GM23338 (cell line): ENCODE measurements around the gene PGP. TPM values are rescaled to one million over a fixed set of nuclear protein-coding genes. Genes with fewer than 3 reads are reported as not detected.
A peak's percentile ranks its signal among the peaks of the same experiment; 100 is the strongest.

ENCODE experiments used
- ATAC-seq: fragments of 200-7000 bp; cut with Tn5 transposase; 3 replicates; pipeline ENCODE4 v1.9.1; 2020
- DNase-seq: peaks from one replicate; pipeline ENCODE4 v3.0.0-alpha.2; 2015; ENCODE audit warnings: low spot score
- H2AFZ ChIP-seq: fragments of 200-600 bp; sonication (generic); 2 replicates; pipeline ENCODE4 v1.8.0; 2016; ENCODE audit warnings: antibody characterized with exemption, mild to moderate bottlenecking, moderate library complexity
- H3F3A ChIP-seq: fragments of 200-600 bp; sonication (generic); replicated peaks from 2 replicates; pipeline ENCODE4 v1.8.0; 2017; ENCODE audit warnings: antibody characterized with exemption, mixed run types, low read depth
- H3K27ac ChIP-seq: fragments of 200-600 bp; sonication (generic); 2 replicates; pipeline ENCODE4 v1.6.1; 2016; ENCODE audit warnings: low read depth
- H3K27me3 ChIP-seq: fragments of 200-600 bp; sonication (generic); 2 replicates; pipeline ENCODE4 v1.8.0; 2016; ENCODE audit warnings: mild to moderate bottlenecking, mixed run types, moderate library complexity; ENCODE audit not compliant: insufficient read depth
- H3K36me3 ChIP-seq: fragments of 200-600 bp; sonication (generic); 2 replicates; pipeline ENCODE4 v1.8.0; 2016; ENCODE audit warnings: mild to moderate bottlenecking; ENCODE audit not compliant: insufficient read depth
- H3K4me1 ChIP-seq: fragments of 200-600 bp; sonication (generic); 2 replicates; pipeline ENCODE4 v1.8.0; 2016; ENCODE audit warnings: mild to moderate bottlenecking, moderate library complexity; ENCODE audit not compliant: insufficient read depth
- H3K4me2 ChIP-seq: fragments of 200-600 bp; sonication (generic); 2 replicates; pipeline ENCODE4 v1.7.1; 2017; ENCODE audit warnings: mixed run types
- H3K4me3 ChIP-seq: fragments of 200-600 bp; sonication (generic); 2 replicates; pipeline ENCODE4 v1.6.1; 2016; ENCODE audit warnings: mixed run types
- H3K79me2 ChIP-seq: fragments of 200-600 bp; sonication (generic); replicated peaks from 2 replicates; pipeline ENCODE4 v1.8.0; 2017; ENCODE audit warnings: mild to moderate bottlenecking; ENCODE audit not compliant: insufficient read depth
- H3K9me2 ChIP-seq: fragments of 200-600 bp; sonication (generic); 2 replicates; pipeline ENCODE4 v1.8.0; 2017; ENCODE audit not compliant: insufficient read depth
- H4K20me1 ChIP-seq: fragments of 200-600 bp; sonication (generic); replicated peaks from 2 replicates; pipeline ENCODE4 v1.8.0; 2017; ENCODE audit warnings: mild to moderate bottlenecking; ENCODE audit not compliant: insufficient read depth
- H3K27ac Mint-ChIP-seq: 2 replicates; pipeline ENCODE4 v1.8.0; 2020; ENCODE audit warnings: inconsistent platforms, mild to moderate bottlenecking, moderate library complexity, mixed read lengths
- H3K27me3 Mint-ChIP-seq: 3 replicates; pipeline ENCODE4 v1.8.0; 2022; ENCODE audit warnings: low read depth, mild to moderate bottlenecking, moderate library complexity, mixed read lengths, inconsistent platforms; ENCODE audit not compliant: insufficient read depth, poor library complexity
- H3K36me3 Mint-ChIP-seq: 3 replicates; pipeline ENCODE4 v1.8.0; 2021; ENCODE audit warnings: low read depth, mild to moderate bottlenecking, inconsistent platforms, moderate library complexity, mixed read lengths
- H3K4me1 Mint-ChIP-seq: 3 replicates; pipeline ENCODE4 v1.8.0; 2020; ENCODE audit warnings: mild to moderate bottlenecking, inconsistent platforms, mixed read lengths
- H3K4me3 Mint-ChIP-seq: 3 replicates; pipeline ENCODE4 v1.8.0; 2021; ENCODE audit warnings: moderate library complexity, mild to moderate bottlenecking, inconsistent platforms, mixed read lengths
- H3K9me3 Mint-ChIP-seq: 3 replicates; pipeline ENCODE4 v1.8.0; 2020; ENCODE audit warnings: moderate library complexity, mild to moderate bottlenecking, inconsistent platforms, mixed read lengths
- CREB1 ChIP-seq: fragments of 250-450 bp; sonication (Bioruptor Pico); IDR thresholded peaks from 2 replicates; pipeline ENCODE4 v1.5.0; 2020; ENCODE audit warnings: low read depth, mild to moderate bottlenecking, moderate library complexity
- JUNB ChIP-seq: IDR thresholded peaks from one replicate; pipeline ENCODE4 v1.6.1; 2016; ENCODE audit warnings: antibody characterized with exemption; ENCODE audit not compliant: unreplicated experiment
- STAT1 ChIP-seq: IDR thresholded peaks from one replicate; pipeline ENCODE4 v1.6.1; 2016; ENCODE audit warnings: antibody characterized with exemption; ENCODE audit not compliant: unreplicated experiment
- ZNF114 ChIP-seq: fragments of 250-450 bp; sonication (Bioruptor Pico); IDR thresholded peaks from 2 replicates; pipeline ENCODE4 v1.5.0; 2020; ENCODE audit warnings: mild to moderate bottlenecking, moderate library complexity
- polyA plus RNA-seq: library from polyadenylated mRNA; unstranded; fragments of >200 nt; fragmentation: Nextera tagmentation; extraction: Ambion mirVana; gene quantifications from 2 replicates; pipeline ENCODE4 v1.2.1, GENCODE V29; 2016
- total RNA-seq: library from RNA; depleted of rRNA; stranded (reverse); fragments of >200 nt; shearing (Covaris generic); gene quantifications from 2 replicates; pipeline ENCODE4 v1.2.3, GENCODE V29; 2014
- TF ChIP-seq, protein P1 (sequence below): IDR thresholded peaks from one replicate; pipeline ENCODE4 v1.6.1; 2018; ENCODE audit warnings: antibody characterized with exemption; ENCODE audit not compliant: unreplicated experiment
- TF ChIP-seq, protein P2 (sequence below): fragments of 250-450 bp; sonication (Bioruptor Pico); IDR thresholded peaks from 2 replicates; pipeline ENCODE4 v1.5.0; 2020; ENCODE audit warnings: mild to moderate bottlenecking, moderate library complexity
- TF ChIP-seq, protein P3 (sequence below): IDR thresholded peaks from 2 replicates; pipeline ENCODE4 v1.6.1; 2016; ENCODE audit warnings: antibody characterized with exemption
- TF ChIP-seq, protein P4 (sequence below), 2 experiments: fragments of 200-600 bp in 1 of 2; sonication (generic) in 1 of 2; conservative IDR thresholded peaks; 2 replicates each; pipeline versions ENCODE4 v1.5.1 to v1.6.1; 2016 to 2017; ENCODE audit warnings: antibody characterized with exemption in 2 of 2, low read depth in 2 of 2, mild to moderate bottlenecking in 2 of 2, moderate library complexity in 1 of 2

Gene PGP
- total and polyA plus RNA-seq, 2 experiments from 2014 or later = 44.4 to 80.3 TPM

DNA sequence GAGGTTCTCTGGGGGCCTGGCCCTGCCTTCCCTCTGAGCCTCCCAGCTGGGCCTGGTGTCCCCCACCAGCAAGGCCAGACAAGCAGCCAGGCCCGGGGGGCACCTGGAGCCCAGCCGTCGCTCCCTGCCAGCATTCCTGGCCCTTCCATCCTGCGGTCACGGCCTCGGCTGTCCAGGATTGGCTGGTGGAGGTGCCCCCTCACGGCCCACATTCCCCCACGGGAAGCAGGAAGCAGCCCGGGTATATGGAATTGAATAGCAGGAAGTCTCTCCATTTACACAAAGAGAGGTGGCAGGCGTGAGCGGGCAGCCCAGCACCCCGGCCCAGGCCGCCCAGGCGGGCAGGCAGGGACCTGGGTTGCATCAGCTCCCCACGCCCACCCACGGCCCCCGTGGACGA, 44.6 kb downstream of the PGP start:
- no peak for DNase-seq
- H3K79me2 ChIP-seq = no peaks in the 10 kb centered on the region; the same call in none of the 2 replicates
- H3K36me3 Mint-ChIP-seq = peaks cover 36% of the 10 kb centered on the region
- peaks cover 11% of the 10 kb centered on the region for H3K27me3 Mint-ChIP-seq
- H3K4me1 Mint-ChIP-seq = peaks cover 2% of the 10 kb centered on the region; the same call in 2 of the 3 replicates
- H3K27me3 ChIP-seq = no peaks in the 10 kb centered on the region
- no peak overlapping the region for H2AFZ ChIP-seq
- H3K36me3 ChIP-seq = peaks cover 4% of the 10 kb centered on the region; the same call in 1 of the 2 replicates
- no peaks in the 10 kb centered on the region; the same call in 2 of the 3 replicates for H3K9me3 Mint-ChIP-seq
- H3F3A ChIP-seq = peaks cover 3% of the 10 kb centered on the region; the same call in 1 of the 2 replicates
- H3K4me3 Mint-ChIP-seq = no peak overlapping the region
- H3K4me3 ChIP-seq = no peak overlapping the region
- no peaks in the 10 kb centered on the region for H3K4me1 ChIP-seq
- peak overlapping the region; percentile 72; the same call in 1 of the 2 replicates for H3K27ac ChIP-seq
- ATAC-seq = no peak
- no peaks in the 10 kb centered on the region; the same call in 1 of the 2 replicates for H4K20me1 ChIP-seq
- H3K4me2 ChIP-seq = no peak overlapping the region
- no peaks in the 10 kb centered on the region for H3K9me2 ChIP-seq
- TF ChIP-seq, protein P1, sequence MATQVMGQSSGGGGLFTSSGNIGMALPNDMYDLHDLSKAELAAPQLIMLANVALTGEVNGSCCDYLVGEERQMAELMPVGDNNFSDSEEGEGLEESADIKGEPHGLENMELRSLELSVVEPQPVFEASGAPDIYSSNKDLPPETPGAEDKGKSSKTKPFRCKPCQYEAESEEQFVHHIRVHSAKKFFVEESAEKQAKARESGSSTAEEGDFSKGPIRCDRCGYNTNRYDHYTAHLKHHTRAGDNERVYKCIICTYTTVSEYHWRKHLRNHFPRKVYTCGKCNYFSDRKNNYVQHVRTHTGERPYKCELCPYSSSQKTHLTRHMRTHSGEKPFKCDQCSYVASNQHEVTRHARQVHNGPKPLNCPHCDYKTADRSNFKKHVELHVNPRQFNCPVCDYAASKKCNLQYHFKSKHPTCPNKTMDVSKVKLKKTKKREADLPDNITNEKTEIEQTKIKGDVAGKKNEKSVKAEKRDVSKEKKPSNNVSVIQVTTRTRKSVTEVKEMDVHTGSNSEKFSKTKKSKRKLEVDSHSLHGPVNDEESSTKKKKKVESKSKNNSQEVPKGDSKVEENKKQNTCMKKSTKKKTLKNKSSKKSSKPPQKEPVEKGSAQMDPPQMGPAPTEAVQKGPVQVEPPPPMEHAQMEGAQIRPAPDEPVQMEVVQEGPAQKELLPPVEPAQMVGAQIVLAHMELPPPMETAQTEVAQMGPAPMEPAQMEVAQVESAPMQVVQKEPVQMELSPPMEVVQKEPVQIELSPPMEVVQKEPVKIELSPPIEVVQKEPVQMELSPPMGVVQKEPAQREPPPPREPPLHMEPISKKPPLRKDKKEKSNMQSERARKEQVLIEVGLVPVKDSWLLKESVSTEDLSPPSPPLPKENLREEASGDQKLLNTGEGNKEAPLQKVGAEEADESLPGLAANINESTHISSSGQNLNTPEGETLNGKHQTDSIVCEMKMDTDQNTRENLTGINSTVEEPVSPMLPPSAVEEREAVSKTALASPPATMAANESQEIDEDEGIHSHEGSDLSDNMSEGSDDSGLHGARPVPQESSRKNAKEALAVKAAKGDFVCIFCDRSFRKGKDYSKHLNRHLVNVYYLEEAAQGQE = no peak
- TF ChIP-seq, protein P2, sequence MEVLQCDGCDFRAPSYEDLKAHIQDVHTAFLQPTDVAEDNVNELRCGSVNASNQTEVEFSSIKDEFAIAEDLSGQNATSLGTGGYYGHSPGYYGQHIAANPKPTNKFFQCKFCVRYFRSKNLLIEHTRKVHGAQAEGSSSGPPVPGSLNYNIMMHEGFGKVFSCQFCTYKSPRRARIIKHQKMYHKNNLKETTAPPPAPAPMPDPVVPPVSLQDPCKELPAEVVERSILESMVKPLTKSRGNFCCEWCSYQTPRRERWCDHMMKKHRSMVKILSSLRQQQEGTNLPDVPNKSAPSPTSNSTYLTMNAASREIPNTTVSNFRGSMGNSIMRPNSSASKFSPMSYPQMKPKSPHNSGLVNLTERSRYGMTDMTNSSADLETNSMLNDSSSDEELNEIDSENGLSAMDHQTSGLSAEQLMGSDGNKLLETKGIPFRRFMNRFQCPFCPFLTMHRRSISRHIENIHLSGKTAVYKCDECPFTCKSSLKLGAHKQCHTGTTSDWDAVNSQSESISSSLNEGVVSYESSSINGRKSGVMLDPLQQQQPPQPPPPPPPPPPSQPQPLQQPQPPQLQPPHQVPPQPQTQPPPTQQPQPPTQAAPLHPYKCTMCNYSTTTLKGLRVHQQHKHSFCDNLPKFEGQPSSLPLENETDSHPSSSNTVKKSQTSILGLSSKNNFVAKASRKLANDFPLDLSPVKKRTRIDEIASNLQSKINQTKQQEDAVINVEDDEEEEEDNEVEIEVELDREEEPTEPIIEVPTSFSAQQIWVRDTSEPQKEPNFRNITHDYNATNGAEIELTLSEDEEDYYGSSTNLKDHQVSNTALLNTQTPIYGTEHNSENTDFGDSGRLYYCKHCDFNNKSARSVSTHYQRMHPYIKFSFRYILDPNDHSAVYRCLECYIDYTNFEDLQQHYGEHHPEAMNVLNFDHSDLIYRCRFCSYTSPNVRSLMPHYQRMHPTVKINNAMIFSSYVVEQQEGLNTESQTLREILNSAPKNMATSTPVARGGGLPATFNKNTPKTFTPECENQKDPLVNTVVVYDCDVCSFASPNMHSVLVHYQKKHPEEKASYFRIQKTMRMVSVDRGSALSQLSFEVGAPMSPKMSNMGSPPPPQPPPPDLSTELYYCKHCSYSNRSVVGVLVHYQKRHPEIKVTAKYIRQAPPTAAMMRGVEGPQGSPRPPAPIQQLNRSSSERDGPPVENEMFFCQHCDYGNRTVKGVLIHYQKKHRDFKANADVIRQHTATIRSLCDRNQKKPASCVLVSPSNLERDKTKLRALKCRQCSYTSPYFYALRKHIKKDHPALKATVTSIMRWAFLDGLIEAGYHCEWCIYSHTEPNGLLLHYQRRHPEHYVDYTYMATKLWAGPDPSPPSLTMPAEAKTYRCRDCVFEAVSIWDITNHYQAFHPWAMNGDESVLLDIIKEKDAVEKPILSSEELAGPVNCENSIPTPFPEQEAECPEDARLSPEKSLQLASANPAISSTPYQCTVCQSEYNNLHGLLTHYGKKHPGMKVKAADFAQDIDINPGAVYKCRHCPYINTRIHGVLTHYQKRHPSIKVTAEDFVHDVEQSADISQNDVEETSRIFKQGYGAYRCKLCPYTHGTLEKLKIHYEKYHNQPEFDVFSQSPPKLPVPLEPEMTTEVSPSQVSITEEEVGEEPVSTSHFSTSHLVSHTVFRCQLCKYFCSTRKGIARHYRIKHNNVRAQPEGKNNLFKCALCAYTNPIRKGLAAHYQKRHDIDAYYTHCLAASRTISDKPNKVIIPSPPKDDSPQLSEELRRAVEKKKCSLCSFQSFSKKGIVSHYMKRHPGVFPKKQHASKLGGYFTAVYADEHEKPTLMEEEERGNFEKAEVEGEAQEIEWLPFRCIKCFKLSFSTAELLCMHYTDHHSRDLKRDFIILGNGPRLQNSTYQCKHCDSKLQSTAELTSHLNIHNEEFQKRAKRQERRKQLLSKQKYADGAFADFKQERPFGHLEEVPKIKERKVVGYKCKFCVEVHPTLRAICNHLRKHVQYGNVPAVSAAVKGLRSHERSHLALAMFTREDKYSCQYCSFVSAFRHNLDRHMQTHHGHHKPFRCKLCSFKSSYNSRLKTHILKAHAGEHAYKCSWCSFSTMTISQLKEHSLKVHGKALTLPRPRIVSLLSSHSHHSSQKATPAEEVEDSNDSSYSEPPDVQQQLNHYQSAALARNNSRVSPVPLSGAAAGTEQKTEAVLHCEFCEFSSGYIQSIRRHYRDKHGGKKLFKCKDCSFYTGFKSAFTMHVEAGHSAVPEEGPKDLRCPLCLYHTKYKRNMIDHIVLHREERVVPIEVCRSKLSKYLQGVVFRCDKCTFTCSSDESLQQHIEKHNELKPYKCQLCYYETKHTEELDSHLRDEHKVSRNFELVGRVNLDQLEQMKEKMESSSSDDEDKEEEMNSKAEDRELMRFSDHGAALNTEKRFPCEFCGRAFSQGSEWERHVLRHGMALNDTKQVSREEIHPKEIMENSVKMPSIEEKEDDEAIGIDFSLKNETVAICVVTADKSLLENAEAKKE (CRISPR knock-in tag) = no peak
- TF ChIP-seq JUNB = no peak
- TF ChIP-seq, protein P3, sequence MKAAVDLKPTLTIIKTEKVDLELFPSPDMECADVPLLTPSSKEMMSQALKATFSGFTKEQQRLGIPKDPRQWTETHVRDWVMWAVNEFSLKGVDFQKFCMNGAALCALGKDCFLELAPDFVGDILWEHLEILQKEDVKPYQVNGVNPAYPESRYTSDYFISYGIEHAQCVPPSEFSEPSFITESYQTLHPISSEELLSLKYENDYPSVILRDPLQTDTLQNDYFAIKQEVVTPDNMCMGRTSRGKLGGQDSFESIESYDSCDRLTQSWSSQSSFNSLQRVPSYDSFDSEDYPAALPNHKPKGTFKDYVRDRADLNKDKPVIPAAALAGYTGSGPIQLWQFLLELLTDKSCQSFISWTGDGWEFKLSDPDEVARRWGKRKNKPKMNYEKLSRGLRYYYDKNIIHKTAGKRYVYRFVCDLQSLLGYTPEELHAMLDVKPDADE = no peak
- TF ChIP-seq CREB1 (CRISPR knock-in tag) = no peak
- TF ChIP-seq ZNF114 = no peak
- no peak for TF ChIP-seq STAT1
- TF ChIP-seq, protein P4, sequence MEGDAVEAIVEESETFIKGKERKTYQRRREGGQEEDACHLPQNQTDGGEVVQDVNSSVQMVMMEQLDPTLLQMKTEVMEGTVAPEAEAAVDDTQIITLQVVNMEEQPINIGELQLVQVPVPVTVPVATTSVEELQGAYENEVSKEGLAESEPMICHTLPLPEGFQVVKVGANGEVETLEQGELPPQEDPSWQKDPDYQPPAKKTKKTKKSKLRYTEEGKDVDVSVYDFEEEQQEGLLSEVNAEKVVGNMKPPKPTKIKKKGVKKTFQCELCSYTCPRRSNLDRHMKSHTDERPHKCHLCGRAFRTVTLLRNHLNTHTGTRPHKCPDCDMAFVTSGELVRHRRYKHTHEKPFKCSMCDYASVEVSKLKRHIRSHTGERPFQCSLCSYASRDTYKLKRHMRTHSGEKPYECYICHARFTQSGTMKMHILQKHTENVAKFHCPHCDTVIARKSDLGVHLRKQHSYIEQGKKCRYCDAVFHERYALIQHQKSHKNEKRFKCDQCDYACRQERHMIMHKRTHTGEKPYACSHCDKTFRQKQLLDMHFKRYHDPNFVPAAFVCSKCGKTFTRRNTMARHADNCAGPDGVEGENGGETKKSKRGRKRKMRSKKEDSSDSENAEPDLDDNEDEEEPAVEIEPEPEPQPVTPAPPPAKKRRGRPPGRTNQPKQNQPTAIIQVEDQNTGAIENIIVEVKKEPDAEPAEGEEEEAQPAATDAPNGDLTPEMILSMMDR (conservative IDR thresholded peaks at IDR 0.05; ENCODE audit: low read depth in 2 of 2) = no peak
- H3K27ac Mint-ChIP-seq = no peak overlapping the region
